HPDE6-E6E7 (cell line): ENCODE measurements around the gene DENND2D.

Experiments used
- DNase-seq: peaks from one replicate; pipeline ENCODE4 v3.0.0; 2011; ENCODE audit warnings: missing footprints; ENCODE audit errors: extremely low spot score

Gene DENND2D

DNA sequence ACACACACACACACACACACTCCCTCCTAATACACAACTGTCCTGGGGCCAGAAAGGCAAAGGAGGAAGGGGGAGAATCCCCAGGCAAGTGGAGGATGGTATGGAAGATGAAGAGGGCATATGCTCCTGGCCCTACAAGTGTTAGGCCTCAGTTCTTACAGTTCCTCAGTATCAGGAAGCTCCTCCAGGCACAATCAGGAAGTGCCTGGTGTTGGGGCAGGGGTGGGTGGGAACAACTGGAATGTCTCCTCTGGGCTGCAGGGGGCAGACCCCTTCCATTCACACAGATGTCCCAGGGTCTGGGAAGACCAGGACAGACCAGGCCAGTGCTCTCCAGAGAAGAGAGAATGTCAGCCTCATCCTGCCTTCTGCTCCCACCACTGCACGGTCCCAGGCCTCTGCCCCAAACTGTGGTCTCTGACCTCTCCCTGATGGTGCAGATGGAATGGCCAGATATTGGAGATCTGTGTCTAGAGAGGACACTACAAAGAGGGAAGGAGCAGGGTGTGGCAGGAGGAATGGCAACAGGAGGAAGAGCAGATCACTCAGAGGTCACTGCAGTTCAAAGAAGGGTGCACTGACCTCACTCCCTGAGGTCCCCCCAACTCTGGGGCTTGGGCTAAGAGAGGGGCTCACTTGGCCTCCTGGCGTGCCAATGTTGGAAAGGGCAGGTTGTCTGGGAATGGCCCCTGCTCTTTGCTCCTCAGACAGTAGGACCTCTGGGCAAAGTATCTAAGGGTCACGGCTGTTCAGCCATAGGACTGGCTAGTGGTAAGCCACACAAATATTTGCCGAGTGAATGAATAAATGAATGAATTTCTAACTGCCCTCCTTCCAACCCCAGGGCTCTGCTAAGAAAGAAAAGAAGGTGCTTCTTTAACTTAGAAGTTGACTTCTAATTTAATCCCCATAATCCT, 2.5 kb upstream of the DENND2D start:
- DNase-seq, result no peak

DNA sequence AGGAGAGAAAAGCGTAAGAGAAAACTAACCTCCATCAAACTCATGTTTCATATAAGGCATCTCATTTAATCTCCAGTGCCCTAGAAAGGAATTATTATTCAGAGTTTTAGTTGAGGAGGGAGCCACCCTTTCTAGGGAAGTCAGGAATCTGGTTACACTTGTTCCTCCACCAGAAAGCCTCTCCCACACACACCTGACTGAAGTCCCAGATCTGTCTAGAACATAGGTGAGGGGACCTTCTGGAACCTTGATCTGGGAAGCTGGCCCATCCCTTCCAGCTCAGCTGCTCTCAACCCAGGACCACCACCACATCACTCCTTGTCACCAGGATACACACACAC, 1.9 kb upstream of the DENND2D start:
- peak; percentile 63 for DNase-seq

GRCh38 chr1:111201275-111202090, 1.0 kb upstream of the DENND2D start:
- no peak for DNase-seq

GRCh38 chr1:111200802-111201161, 336 bp upstream of the DENND2D start:
- DNase-seq, result no peak

- DNase-seq, result no peak
These were observed 1.1 kb downstream of the DENND2D start for GRCh38 chr1:111199329-111199728.

- no peak for DNase-seq
These were observed 1.6 kb downstream of the DENND2D start for GRCh38 chr1:111198836-111199235.

GRCh38 chr1:111197598-111198284, 2.7 kb downstream of the DENND2D start:
- DNase-seq, result no peak

- DNase-seq, result no peak
These were observed 4.2 kb downstream of the DENND2D start for GRCh38 chr1:111196213-111196612.

GRCh38 chr1:111195002-111195684, 5.3 kb downstream of the DENND2D start:
- no peak for DNase-seq

DNA sequence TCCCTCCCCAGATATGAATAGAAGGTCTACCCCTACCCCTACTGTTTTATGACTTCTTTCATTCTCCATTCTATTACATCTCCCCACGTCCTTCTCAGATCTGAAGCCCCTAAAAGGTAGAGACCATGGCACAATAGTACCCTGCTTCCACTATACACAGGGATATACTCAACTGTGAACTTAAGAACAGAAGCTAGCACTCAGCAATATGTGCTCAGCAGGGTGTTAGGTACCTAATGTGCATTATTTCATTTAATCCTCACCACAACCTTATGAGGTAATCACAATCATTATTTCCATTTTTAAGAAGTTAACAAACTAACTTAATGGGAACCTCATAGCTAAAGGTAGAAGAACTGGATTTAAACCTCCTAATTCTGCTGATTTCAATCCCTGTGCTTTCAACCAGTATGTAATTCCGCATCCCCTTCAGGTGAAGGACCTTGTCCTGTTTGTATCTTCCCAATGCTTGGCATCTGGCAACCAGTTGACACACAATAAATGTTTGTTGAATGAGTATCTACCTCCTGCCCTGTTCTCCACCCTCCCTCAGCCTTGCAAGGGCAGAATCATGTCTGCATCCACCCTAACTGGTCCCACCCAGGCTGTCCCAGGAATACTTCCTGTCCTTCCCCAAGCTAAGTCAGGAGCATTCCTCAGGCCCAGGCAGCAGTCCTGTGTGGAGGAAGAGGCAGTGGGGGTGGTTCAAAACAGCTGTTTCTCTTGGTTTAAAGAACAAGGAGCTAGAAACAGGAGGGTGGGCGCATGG, 6.5 kb downstream of the DENND2D start:
- DNase-seq, result no peak

GRCh38 chr1:111192658-111193519, 7.6 kb downstream of the DENND2D start:
- no peak for DNase-seq

DNA sequence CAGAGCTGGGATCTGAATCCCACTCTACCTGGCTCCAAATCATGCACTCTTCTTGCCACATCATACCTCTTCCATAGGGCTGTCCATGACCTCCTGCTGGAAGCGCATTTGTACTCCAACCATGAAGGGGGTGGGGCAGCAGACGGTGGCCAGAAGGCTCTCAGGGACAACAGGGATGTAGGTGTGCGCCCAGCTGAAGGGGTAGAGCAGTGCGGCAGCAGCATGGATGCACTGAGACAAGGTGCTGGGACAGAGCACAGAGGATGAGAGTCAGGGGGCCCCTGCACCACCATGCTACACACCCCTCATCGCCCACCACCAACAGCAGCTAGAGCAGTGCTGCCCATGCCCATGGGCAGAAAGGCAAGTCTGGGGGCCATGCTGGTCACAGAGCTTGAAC, 8.4 kb downstream of the DENND2D start:
- no peak for DNase-seq

DNA sequence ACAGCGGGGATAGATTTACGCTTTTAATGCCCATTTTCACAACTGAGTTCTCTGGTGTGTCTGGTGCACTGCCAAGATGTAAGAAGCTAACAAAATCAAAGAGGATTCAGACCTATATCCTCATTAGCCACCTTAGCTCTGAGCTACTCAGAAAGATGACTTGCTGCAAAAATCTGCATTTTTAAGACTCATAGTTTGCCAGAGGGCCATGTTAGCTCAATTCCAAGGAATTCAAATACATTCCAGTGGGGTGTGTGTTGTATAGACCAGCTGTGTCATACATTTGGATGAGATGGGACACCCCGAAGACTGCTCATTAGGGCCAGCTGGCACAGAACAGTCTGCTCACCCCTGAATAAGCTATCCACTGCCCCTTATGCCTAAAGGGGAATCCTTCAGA, 8.9 kb downstream of the DENND2D start:
- no peak for DNase-seq

DNA sequence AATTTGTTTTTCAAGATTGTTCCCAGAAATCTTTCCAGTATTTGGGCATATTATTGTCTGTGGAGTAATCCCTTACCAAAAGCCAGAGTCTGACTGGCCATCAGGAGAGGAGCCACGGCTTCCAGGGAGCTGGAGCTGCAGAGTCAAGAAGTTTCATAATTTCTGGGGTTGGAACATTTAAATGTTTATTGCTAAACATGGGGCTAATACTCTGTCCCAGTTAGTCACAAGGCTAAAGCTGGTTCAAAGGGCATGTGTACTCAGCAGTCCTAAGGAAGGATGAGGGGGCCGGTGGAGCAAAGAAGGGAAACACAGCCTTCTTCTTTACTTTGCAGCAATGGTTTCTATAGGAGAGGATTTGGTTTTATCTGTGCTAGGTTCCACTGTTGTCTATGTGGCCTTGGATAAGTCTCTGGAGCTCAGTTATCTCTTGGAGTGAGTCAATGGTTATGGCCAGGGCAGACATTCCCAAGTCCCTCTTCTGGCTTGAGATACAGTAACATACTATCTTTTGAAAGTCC, 9.5 kb downstream of the DENND2D start:
- no peak for DNase-seq

DNA sequence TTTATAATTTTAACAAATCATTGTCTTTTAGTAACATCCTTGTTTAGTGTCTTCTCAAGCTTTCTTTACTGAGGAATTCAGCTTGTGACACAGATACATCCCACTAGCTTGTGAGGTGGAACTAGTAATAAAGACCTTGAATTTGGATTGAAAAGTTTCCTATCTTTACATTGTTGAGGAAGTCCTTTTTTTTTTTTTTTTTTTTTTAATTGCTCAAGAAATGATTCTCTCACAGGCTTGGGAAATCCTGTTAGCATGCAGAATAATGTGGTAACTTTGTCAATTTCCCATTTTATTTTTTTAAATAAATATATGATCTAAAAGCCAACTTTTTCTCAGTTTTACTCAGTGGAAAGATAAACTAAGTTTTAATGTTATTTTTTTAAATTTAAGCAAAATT, 15.8 kb downstream of the DENND2D start:
- no peak for DNase-seq

DNA sequence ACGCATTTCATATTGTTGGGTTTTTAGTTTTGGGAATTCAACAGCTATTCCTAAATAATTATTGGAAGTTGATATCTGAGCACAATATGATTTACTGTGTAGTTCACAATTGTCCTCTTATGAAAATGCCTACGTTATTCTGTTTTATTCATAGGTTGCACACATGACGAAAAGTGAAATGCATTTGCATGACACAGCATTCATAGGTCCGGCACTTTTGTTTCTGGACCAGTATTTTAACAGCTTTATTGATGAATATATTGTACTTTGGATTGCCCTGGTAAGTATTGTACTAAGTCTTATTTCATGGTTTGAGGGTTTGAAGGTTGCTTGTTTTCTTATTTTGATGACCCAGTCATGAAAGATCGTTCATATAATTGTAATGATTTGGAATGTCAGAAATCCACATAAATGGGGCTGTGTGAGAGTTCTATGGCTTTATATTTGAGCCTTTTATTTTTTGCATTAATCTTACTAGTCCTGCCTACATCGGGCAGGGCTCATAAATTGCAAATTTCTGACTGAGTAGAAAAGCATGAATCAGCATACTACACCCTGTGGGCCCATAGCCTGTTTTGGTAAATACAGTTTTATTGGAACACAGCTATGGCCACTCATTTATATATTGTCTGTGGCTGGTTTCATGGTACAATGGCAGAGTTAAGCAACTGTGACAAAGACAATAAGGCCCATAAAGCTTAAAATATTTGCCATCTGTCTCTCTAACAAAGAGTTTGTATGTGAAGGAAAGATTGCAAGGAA, 17.0 kb downstream of the DENND2D start:
- DNase-seq, result no peak

GRCh38 chr1:111182052-111182451, 18.4 kb downstream of the DENND2D start:
- DNase-seq, result no peak

DNA sequence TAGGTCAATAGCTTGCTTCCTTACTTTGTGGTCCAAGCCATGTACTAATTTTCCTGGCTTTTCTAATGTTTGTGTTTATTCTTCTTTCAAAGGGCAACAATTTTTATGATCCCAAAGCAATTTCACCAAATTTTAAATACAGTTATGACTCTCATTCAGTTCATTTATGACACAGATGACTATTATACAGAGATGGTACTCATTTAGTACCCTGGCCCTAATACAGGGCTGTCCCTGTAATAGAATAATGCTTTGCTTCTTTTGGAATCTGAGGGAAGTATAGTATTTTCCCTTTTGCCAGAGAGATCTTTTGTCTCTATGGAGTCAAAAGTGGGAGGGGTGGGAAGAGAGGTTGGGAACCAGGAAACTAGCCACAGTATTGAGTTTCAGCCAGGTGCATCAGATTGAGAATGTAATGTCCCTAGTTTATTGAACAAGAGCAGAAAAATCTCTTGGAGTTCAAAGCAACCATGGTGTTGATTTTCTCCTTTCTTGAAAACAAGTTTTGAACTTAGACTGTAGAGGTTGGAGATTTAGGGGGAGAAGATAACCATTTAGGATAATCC, 20.4 kb downstream of the DENND2D start:
- DNase-seq, result no peak

GRCh38 chr1:111176678-111177077, 23.8 kb downstream of the DENND2D start:
- DNase-seq, result no peak
